BJ (cell line): Measurements from ENCODE around the gene SLC6A16. TPM values are rescaled to one million over a fixed set of nuclear protein-coding genes. Genes with fewer than 3 reads are reported as not detected.

ENCODE experiments used
- CTCF ChIA-PET: fragments of 350-600 bp; formaldehyde crosslinking; extraction: SDS; loops from one replicate; lab custom pipeline; 2021; ENCODE audit warnings: antibody characterized with exemption, inconsistent platforms; lab: Yijun Ruan, JAX
- POLR2A ChIA-PET: fragments of 300-600 bp; sonication (Branson Sonifier 250); formaldehyde crosslinking; extraction: SDS; loops from one replicate; lab custom pipeline; 2021; ENCODE audit warnings: antibody characterized with exemption; lab: Charles Lee
- DNase-seq: peaks from one replicate; pipeline ENCODE4 v3.0.0-alpha.2; 2011; ENCODE audit warnings: low read depth
- H3K27me3 ChIP-seq: 2 replicates; pipeline ENCODE4 v1.6.0; 2011; ENCODE audit warnings: low read length; ENCODE audit not compliant: control insufficient read depth, insufficient read depth
- H3K36me3 ChIP-seq: 2 replicates; pipeline ENCODE4 v1.5.1; 2011; ENCODE audit warnings: low read length; ENCODE audit not compliant: control insufficient read depth, insufficient read depth
- H3K4me3 ChIP-seq: 2 replicates; pipeline ENCODE4 v1.5.1; 2011; ENCODE audit warnings: low read depth, mild to moderate bottlenecking, control low read depth, low read length
- polyA plus RNA-seq: library from polyadenylated mRNA; depleted of rRNA; stranded (reverse); fragments of >200 nt; gene quantifications from 2 replicates; pipeline ENCODE4 v1.2.3, GENCODE V29; 2011
- TF ChIP-seq, protein P1 (sequence below): IDR thresholded peaks from 2 replicates; pipeline ENCODE4 v1.5.1; 2011; ENCODE audit warnings: low read depth, mild to moderate bottlenecking, control low read depth, inconsistent platforms, low read length, moderate library complexity; ENCODE audit not compliant: insufficient read depth

Gene SLC6A16
- polyA plus RNA-seq, 1 experiment = 0.42 TPM

GRCh38 chr19:49344505-49345423 lies 19.8 kb upstream of the SLC6A16 start:
- TF ChIP-seq, protein P1, sequence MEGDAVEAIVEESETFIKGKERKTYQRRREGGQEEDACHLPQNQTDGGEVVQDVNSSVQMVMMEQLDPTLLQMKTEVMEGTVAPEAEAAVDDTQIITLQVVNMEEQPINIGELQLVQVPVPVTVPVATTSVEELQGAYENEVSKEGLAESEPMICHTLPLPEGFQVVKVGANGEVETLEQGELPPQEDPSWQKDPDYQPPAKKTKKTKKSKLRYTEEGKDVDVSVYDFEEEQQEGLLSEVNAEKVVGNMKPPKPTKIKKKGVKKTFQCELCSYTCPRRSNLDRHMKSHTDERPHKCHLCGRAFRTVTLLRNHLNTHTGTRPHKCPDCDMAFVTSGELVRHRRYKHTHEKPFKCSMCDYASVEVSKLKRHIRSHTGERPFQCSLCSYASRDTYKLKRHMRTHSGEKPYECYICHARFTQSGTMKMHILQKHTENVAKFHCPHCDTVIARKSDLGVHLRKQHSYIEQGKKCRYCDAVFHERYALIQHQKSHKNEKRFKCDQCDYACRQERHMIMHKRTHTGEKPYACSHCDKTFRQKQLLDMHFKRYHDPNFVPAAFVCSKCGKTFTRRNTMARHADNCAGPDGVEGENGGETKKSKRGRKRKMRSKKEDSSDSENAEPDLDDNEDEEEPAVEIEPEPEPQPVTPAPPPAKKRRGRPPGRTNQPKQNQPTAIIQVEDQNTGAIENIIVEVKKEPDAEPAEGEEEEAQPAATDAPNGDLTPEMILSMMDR = no peak
- no peak overlapping the region for H3K4me3 ChIP-seq
- CTCF ChIA-PET = no interaction called here
- H3K27me3 ChIP-seq = no peaks in the 10 kb centered on the region
- peaks cover 27% of the 10 kb centered on the region for H3K36me3 ChIP-seq
- POLR2A ChIA-PET = no interaction called here
- DNase-seq = no peak

GRCh38 chr19:49343123-49343522 lies 18.1 kb upstream of the SLC6A16 start:
- Histone ChIP-seq H3K27me3 (no peaks in the 10 kb centered on the region), H3K4me3 (no peak overlapping the region), H3K36me3 (peaks cover 25% of the 10 kb centered on the region)
- CTCF ChIA-PET = no interaction called here
- TF ChIP-seq, protein P1 = no peak
- POLR2A ChIA-PET = interaction anchor here (0.6 kb wide), 1 partner anchor 19 kb away, joined by 5 read pairs; no protein-coding TSS in a partner anchor
- no peak for DNase-seq

- TF ChIP-seq, protein P1 = no peak
- no peak overlapping the region for H3K4me3 ChIP-seq
- H3K36me3 ChIP-seq = peaks cover 21% of the 10 kb centered on the region
- no peak for DNase-seq
- ChIA-PET CTCF (interaction anchor here (1.2 kb wide), 1 partner anchor 41 kb away, joined by 6 read pairs; no protein-coding TSS in a partner anchor), POLR2A (no interaction called here)
- no peaks in the 10 kb centered on the region for H3K27me3 ChIP-seq
Observed at GRCh38 chr19:49342291-49342721, 17.3 kb upstream of the SLC6A16 start.

DNA sequence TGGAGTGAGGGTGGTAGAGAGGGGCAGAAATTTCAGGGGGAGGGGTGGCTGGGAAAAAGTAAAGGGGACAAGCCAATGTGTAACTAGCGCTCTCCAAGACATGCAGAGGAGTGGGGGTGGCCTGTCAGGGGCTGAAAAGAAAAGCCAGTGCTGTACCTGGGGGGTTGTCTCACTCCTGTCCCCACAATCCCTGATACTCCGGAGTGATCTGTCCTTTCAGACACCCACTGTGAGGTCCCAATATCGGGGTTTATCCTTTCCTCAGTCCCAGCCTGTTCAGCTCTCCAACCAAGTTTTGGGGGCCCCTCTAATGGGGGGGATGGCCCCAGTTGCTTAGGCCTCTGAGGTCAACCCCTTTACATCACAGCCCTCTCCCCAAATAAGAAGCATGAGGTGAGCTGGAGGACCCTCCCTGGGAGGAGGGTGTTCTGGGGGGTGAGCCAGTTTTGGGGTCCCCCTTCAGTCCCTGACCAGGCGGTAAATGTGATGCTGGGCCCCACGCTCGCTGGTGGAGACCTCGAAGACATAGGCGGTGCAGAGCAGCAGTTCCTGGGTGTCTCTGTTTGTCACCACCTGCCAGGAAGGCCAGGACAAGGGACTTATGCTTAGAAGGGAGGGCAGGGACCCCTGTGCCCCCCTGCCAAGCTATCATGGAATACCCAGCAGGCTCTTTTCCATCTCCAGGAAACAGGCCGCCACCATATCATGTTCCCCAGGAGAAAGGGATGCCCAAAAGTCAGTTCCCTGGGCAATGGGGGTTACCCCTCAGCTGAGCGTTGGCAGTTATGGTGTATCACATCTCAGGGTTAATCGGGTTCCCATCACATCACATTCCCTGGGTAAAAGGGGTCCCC lies 16.1 kb upstream of the SLC6A16 start:
- Histone ChIP-seq H3K4me3 (no peak overlapping the region), H3K27me3 (no peaks in the 10 kb centered on the region), H3K36me3 (peaks cover 14% of the 10 kb centered on the region)
- ChIA-PET POLR2A (no interaction called here), CTCF (interaction anchor here (1.2 to 1.3 kb wide), 2 partner anchors 40 kb away, joined by 4 to 6 read pairs; no protein-coding TSS in a partner anchor)
- no peak for DNase-seq
- TF ChIP-seq, protein P1 = no peak
